Measurements from ENCODE around the gene ACMSD. TPM values are rescaled to one million over a fixed set of nuclear protein-coding genes. Genes with fewer than 3 reads are reported as not detected.

The ACMSD gene
- total RNA-seq, 2 experiments from 2014 or later, result not detected

- Mint-ChIP-seq H3K4me3 (peak overlapping the region; percentile 98), H3K27me3 (ENCODE audit: low read depth) (peaks cover 6% of the 10 kb centered on the region), H3K9me3 (ENCODE audit: insufficient read depth) (no peaks in the 10 kb centered on the region), H3K36me3 (ENCODE audit: low read depth) (peaks cover 22% of the 10 kb centered on the region), H3K4me1 (ENCODE audit: low read depth) (peaks cover 25% of the 10 kb centered on the region), H3K27ac (peak overlapping the region; percentile 97)
- CTCF ChIA-PET, result interaction anchor here (1.4 kb wide), 1 partner anchor 19 kb away, joined by 5 read pairs; no protein-coding TSS in a partner anchor
- ATAC-seq, result no peak
- peak; percentile 30 for DNase-seq
- POLR2A ChIA-PET, result interaction anchor here (0.6 to 1.7 kb wide), 5 partner anchors 9 to 614 kb away, joined by 3 to 9 read pairs (median 3); partner anchors contain the start of genes R3HDM1 and ZRANB3
These were observed 79.0 kb downstream of the ACMSD start for GRCh38 chr2:134917360-134917865.

DNA sequence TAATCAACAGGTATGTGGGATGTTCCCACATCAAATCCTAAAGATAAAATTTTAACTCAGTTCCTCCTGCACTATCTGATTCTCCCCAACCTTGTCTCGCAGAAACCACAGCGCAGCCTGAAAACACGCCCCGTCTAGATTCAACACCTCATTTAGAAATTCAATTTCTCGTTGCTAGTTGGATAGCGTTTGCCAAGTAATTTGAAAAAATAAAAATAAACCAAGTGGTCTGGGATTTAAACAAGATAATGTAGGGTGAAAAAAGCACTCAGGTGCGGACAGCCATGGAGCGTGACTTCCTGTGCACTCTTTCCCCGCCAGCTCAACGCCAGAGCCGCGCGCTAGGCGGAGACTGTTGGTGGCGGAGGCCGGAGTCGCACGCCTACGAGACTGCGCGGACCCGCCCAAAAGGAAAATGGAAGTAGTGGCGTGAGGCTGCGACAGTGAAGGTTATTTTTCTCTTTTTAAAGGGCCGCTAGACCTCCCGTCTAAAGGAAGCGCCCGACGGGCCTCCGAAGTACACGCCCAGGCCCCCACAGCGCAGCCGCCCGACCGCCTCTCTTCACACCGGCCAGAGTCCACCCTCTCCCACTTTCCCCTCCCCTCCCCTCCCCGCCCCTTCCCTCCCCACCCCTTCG is 79.6 kb downstream of the ACMSD start:
- Mint-ChIP-seq H3K4me1 (ENCODE audit: low read depth) (peaks cover 30% of the 10 kb centered on the region), H3K36me3 (ENCODE audit: low read depth) (peaks cover 27% of the 10 kb centered on the region), H3K9me3 (ENCODE audit: insufficient read depth) (no peaks in the 10 kb centered on the region), H3K27me3 (ENCODE audit: low read depth) (peaks cover 6% of the 10 kb centered on the region), H3K27ac (peak overlapping the region; percentile 97), H3K4me3 (peak overlapping the region; percentile 98)
- POLR2A ChIA-PET, result interaction anchor here (0.6 to 1.7 kb wide), 7 partner anchors 9 to 613 kb away, joined by 3 to 9 read pairs (median 3); partner anchors contain the start of genes R3HDM1 and ZRANB3
- CTCF ChIA-PET, result no interaction called here
- DNase-seq (peak; percentile 93), ATAC-seq (peak; percentile 79)

DNA sequence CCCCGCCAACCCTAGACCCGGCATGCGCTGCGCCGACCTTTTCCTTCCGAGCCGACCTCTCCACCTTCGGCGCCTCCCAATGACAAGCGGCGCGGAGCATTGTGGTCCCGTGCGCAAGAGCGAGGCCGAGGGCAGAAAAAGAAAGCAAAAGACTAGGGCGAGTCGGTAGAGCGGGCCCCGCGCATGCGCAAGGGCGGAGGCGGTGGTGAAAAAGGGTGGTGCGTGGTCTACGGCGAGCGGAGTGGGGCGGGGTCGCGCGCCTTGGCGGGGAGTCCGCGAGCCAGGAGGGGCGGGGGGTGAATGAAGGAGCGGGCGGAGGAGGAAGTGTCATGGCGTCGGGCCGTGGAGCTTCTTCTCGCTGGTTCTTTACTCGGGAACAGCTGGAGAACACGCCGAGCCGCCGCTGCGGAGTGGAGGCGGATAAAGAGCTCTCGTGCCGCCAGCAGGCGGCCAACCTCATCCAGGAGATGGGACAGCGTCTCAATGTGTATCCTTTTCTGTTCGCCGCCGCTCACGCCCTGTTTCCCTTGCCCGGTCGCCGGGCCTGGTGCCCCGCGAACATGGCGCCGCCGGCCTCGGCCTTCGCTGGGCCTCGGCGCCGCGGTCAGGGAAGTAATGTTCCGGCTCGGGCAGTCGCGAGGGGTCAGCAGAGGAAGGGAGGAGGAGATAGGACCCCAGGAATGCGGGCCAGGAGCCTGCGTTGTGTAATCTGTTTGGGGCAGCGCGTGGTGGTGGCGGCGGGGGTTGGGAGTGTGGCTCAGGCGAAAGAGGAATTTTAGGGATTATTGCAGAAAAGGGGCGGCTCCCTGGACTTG is 80.3 kb downstream of the ACMSD start, which contains the start of gene CCNT2:
CCNT2 (plus strand) TSS at position 297 of the 815 bp plus-strand sequence; CDS start at position 330, 33 bp downstream.
- Mint-ChIP-seq H3K27me3 (ENCODE audit: low read depth) (peaks cover 4% of the 10 kb centered on the region), H3K4me1 (ENCODE audit: low read depth) (peaks cover 34% of the 10 kb centered on the region), H3K27ac (peak within 1 kb of the TSS; percentile 97), H3K4me3 (peak within 1 kb of the TSS; percentile 98), H3K36me3 (ENCODE audit: low read depth) (peaks cover 31% of the 10 kb centered on the region), H3K9me3 (ENCODE audit: insufficient read depth) (no peaks in the 10 kb centered on the region)
- POLR2A ChIA-PET, result interaction anchor here (1.0 to 1.7 kb wide), 6 partner anchors 8 to 612 kb away, joined by 3 to 9 read pairs (median 3); partner anchors contain the start of genes R3HDM1 and ZRANB3
- DNase-seq, result peak; percentile 99
- CTCF ChIA-PET, result no interaction called here
- ATAC-seq, result peak; percentile 91

DNA sequence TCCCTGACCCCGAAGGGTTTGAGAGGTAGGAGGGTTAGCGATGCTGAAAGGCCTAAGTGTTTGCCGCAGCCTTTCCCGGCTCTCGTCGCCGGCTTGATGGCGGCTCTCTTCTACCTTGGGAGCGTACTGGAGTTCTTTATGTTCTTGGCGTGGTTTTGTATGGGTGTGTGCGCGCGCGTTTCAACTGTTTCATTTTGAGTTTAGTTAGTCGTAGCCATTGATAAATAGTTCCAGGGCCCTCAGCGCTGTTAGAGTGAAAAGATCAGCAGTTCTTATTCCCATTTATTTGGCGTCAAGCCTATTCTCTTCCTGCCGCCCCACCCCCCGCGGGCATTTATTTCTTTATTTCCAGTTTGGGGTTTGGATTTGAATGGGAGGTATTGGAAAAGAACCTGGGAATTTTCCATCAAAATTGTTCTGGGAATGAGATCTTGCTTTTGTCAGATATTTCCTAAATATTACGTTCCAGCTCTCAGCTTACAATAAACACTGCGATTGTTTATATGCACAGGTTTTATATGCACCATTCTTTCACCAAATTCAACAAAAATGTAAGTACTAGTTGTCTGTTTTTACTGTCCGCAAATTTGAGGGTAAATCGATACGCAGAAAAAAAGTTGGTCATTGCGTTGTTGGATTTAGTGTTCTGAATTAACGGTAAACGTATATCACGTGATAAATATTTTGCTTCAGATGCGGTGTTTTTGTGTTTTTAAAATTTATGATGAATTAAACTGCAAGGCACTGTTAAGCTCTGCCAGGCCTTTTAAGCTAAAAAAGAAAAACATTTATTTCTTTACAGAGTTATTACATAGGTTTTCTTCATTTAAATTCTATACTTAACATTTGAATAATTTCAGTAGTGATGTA is 81.2 kb downstream of the ACMSD start:
- Mint-ChIP-seq H3K36me3 (ENCODE audit: low read depth) (peaks cover 35% of the 10 kb centered on the region), H3K27me3 (ENCODE audit: low read depth) (peaks cover 3% of the 10 kb centered on the region), H3K27ac (peak overlapping the region; percentile 97), H3K4me1 (ENCODE audit: low read depth) (peaks cover 36% of the 10 kb centered on the region), H3K4me3 (peak overlapping the region; percentile 98), H3K9me3 (ENCODE audit: insufficient read depth) (no peaks in the 10 kb centered on the region)
- ChIA-PET POLR2A (interaction anchor here (1.0 to 1.7 kb wide), 4 partner anchors 12 to 612 kb away, joined by 3 to 9 read pairs (median 4); partner anchors contain the start of genes R3HDM1 and ZRANB3), CTCF (interaction anchor here (1.0 kb wide), 1 partner anchor 674 kb away, joined by 3 read pairs; no protein-coding TSS in a partner anchor)
- DNase-seq, result peak; percentile 67
- no peak for ATAC-seq

GRCh38 chr2:134924912-134925311 is 86.5 kb downstream of the ACMSD start:
- no peak overlapping the region for H3K27ac Mint-ChIP-seq
- ChIA-PET CTCF (no interaction called here), POLR2A (no interaction called here)
- DNase-seq (no peak), ATAC-seq (no peak)
- peaks cover 51% of the 10 kb centered on the region for H3K4me1 Mint-ChIP-seq (ENCODE audit: low read depth)
- peaks cover 39% of the 10 kb centered on the region for H3K36me3 Mint-ChIP-seq (ENCODE audit: low read depth)
- no peaks in the 10 kb centered on the region for H3K27me3 Mint-ChIP-seq (ENCODE audit: low read depth)
- no peaks in the 10 kb centered on the region for H3K9me3 Mint-ChIP-seq (ENCODE audit: insufficient read depth)
- no peak overlapping the region for H3K4me3 Mint-ChIP-seq

DNA sequence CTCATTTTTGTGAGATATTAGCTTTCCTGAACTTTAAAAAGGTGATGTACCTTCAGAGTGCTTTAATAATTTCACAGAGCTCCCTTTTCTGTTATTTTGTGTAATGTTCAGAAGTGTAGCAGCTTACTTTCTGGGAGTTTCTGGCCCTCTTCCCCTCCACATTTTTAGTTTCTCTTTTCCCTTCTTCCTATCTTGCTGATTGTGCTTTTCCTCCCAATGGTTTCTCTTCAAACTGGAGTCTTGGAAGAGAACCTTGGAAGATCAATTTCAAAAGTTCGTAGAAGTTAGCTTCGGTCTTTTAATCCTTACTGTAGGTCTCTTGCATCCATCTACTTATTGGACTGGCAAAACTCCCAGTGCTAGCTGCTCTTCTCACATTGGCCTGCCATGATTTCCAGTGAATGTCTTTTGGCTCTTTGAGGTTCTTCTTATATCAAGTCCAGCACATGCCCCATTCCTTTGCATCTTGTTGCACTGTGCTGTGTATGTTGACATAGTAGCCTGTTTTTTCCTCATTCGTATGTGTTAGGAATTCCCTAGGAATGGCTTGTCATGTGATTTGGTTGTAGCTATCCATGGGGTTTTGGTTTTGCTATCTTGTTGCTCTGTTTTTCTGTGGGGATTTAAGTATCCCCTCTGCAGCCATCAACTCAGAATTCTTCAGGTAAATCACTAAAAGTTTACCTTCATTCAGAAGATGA is 88.0 kb downstream of the ACMSD start:
- no peak overlapping the region for H3K27ac Mint-ChIP-seq
- H3K27me3 Mint-ChIP-seq (ENCODE audit: low read depth), result no peaks in the 10 kb centered on the region
- no peak overlapping the region for H3K4me3 Mint-ChIP-seq
- peaks cover 44% of the 10 kb centered on the region for H3K36me3 Mint-ChIP-seq (ENCODE audit: low read depth)
- peaks cover 55% of the 10 kb centered on the region for H3K4me1 Mint-ChIP-seq (ENCODE audit: low read depth)
- DNase-seq, result no peak
- ATAC-seq, result no peak
- ChIA-PET POLR2A (interaction anchor here (1.5 kb wide), 1 partner anchor 8 kb away, joined by 3 read pairs; no protein-coding TSS in a partner anchor), CTCF (interaction anchor here (0.9 to 1.3 kb wide), 2 partner anchors 16 to 875 kb away, joined by 3 read pairs; no protein-coding TSS in a partner anchor)
- no peaks in the 10 kb centered on the region for H3K9me3 Mint-ChIP-seq (ENCODE audit: insufficient read depth)

DNA sequence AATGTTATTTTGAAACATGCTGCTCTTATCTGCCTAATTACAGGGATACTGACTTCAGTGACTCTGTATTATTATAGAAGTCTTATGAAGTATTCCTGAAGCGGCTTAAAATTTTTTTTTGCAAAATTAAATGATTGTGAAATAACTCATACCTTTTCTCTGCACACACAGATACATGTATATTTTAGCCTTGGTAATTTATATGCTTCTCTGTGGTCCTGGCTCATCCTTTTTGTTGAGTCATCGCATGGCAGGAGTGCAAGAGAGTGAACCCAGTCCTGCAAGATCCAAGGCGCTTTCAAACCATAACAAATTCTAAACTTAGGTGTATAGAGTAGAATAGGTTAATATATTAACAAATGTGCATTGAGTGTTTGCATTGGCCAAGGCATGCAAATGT is 88.8 kb downstream of the ACMSD start:
- DNase-seq (no peak), ATAC-seq (no peak)
- Mint-ChIP-seq H3K36me3 (ENCODE audit: low read depth) (peaks cover 47% of the 10 kb centered on the region), H3K9me3 (ENCODE audit: insufficient read depth) (no peaks in the 10 kb centered on the region), H3K4me1 (ENCODE audit: low read depth) (peaks cover 52% of the 10 kb centered on the region), H3K27ac (no peak overlapping the region), H3K4me3 (no peak overlapping the region), H3K27me3 (ENCODE audit: low read depth) (no peaks in the 10 kb centered on the region)
- ChIA-PET POLR2A (interaction anchor here (1.5 kb wide), 1 partner anchor 9 kb away, joined by 3 read pairs; no protein-coding TSS in a partner anchor), CTCF (interaction anchor here (1.3 kb wide), 1 partner anchor 15 kb away, joined by 3 read pairs; no protein-coding TSS in a partner anchor)

GRCh38 chr2:134932864-134933526 is 94.6 kb downstream of the ACMSD start:
- no peak overlapping the region for H3K27ac Mint-ChIP-seq
- CTCF ChIA-PET, result interaction anchor here (1.0 kb wide), 1 partner anchor 71 kb away, joined by 3 read pairs; no protein-coding TSS in a partner anchor
- ATAC-seq (no peak), DNase-seq (no peak)
- peaks cover 41% of the 10 kb centered on the region for H3K4me1 Mint-ChIP-seq (ENCODE audit: low read depth)
- no peaks in the 10 kb centered on the region for H3K27me3 Mint-ChIP-seq (ENCODE audit: low read depth)
- H3K9me3 Mint-ChIP-seq (ENCODE audit: insufficient read depth), result no peaks in the 10 kb centered on the region
- H3K36me3 Mint-ChIP-seq (ENCODE audit: low read depth), result peaks cover 47% of the 10 kb centered on the region
- H3K4me3 Mint-ChIP-seq, result no peak overlapping the region
- POLR2A ChIA-PET, result interaction anchor here (1.0 kb wide), 1 partner anchor 9 kb away, joined by 3 read pairs; no protein-coding TSS in a partner anchor

DNA sequence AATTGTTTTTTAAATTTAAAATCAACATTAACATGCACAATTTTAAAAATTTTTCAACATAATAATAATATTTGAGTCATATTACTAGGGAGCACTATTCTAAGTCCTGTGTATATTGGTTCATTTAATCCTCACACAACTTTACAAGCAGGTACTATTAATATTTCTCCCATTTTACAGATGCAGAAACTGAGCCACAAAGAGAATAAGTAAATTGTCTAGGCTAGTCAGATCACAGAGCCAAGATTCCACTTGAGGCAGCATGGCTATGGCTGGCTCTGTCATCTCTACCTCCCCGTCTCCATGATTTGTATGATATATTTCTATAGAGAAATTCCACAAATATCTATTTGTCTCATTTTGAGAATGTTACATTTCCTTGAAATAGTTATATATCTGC is 95.3 kb downstream of the ACMSD start:
- H3K4me1 Mint-ChIP-seq (ENCODE audit: low read depth), result peaks cover 45% of the 10 kb centered on the region
- no peak overlapping the region for H3K27ac Mint-ChIP-seq
- H3K9me3 Mint-ChIP-seq (ENCODE audit: insufficient read depth), result no peaks in the 10 kb centered on the region
- peaks cover 54% of the 10 kb centered on the region for H3K36me3 Mint-ChIP-seq (ENCODE audit: low read depth)
- ChIA-PET CTCF (interaction anchor here (1.8 kb wide), 1 partner anchor 11 kb away, joined by 4 read pairs; no protein-coding TSS in a partner anchor), POLR2A (interaction anchor here (1.4 kb wide), 1 partner anchor 15 kb away, joined by 4 read pairs; the partner anchor contains the start of gene CCNT2)
- no peak for ATAC-seq
- H3K27me3 Mint-ChIP-seq (ENCODE audit: low read depth), result no peaks in the 10 kb centered on the region
- no peak for DNase-seq
- no peak overlapping the region for H3K4me3 Mint-ChIP-seq

DNA sequence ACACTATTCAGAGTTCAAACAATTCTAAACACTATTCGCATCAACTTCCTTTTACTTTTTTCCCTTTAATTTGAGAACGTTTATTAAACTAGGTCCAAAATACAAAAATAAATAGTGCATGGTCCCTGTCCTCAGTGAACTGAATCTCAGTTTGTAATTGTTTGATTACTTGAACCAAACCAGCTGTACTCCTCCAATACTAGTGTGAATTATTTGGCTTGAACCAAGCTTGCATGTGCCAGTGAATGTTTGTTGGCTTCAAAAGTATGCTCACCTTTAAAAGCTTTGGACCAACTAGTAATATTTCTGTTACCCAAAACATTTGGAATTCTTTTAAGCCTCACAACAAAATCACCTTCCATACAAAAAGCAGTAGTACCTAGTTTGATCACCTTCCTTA is 95.7 kb downstream of the ACMSD start:
- Mint-ChIP-seq H3K36me3 (ENCODE audit: low read depth) (peaks cover 55% of the 10 kb centered on the region), H3K4me1 (ENCODE audit: low read depth) (peaks cover 45% of the 10 kb centered on the region), H3K4me3 (no peak overlapping the region), H3K9me3 (ENCODE audit: insufficient read depth) (no peaks in the 10 kb centered on the region), H3K27ac (no peak overlapping the region), H3K27me3 (ENCODE audit: low read depth) (no peaks in the 10 kb centered on the region)
- ChIA-PET POLR2A (interaction anchor here (1.4 kb wide), 1 partner anchor 15 kb away, joined by 4 read pairs; the partner anchor contains the start of gene CCNT2), CTCF (interaction anchor here (1.8 kb wide), 1 partner anchor 12 kb away, joined by 4 read pairs; no protein-coding TSS in a partner anchor)
- DNase-seq, result no peak
- no peak for ATAC-seq

All from activated CD8-positive, alpha-beta T cell treated with anti-CD3 and anti-CD28 coated beads, Interleukin-2, amount 10 ng/mL, durations not matched to agents 7 days and 5 days (primary cell).